Measurements from ENCODE around the gene FRMD4A.

The FRMD4A gene

DNA sequence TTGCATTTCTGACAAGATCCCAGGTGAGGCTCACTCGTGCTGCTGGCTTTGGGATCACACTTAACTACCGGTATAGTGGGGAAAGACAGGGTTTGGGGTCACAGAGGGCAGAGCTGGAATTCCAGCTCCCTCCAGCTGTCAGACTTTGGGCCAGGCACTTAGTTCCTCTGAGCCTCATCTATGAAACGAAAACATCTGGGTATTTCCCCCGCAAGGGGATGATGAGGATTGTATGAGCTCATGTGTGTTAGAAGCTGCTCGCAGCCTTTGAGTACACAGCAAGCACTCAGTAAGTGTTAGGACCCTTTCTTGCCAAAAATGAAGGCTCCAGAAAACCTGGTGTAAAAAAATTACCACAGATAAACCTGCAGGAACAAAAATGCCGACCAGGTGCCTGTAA lies 677.9 kb downstream of the FRMD4A start:
- no peak for DNase-seq

DNA sequence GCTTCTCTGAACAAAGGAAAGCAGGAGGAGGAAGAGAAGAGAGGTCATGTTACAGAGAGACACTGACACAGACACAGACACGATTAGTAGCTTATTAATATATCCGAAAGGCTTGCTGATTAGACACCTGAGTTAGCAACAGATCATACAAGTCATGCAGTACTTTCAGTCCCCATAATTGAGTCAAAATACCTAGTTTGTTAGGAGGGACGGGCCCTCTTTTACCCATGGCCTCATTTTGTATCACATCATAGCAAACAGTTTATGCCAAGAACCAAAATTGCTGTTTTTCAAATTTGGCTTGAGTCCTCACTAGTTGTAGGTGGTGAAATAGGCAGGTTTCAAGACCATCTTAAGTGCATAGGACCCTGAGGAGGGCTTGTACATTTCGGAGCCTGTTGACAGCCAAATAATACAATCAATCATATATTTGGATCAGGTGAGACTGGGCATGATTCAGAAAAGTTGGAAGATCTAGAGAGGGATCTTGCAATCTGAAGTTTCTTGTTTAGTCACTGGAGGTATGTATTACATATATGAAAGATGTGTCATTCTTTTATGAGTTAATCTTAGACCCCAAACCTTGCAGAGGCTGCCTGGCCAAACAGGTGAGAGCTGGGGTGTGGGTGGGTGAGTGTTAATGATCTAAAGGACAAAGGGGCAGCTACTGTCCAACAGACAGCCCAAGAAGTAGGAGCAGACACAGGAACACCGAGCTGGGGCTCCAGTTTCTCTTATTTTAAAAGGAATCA lies 678.6 kb downstream of the FRMD4A start:
- no peak for DNase-seq

DNA sequence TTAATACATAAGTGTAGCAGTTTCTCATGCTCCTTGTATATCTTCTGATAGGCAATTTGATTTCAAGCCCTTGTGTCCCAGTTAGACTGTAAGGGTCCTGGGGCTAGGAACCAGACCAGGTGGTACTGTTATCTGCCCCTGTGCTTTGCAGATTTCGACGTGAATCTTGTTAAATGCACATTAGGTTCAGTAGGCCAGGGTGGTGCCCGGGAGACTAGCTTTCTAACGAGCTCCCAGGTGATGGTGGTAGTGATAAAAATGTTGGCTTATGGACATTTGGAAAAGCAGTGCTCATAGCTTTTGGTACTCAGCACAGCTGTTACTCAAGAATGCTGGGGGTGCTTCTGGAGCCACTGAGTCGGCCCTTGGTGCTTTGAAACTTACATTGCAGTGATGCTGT lies 679.8 kb downstream of the FRMD4A start:
- no peak for DNase-seq

DNA sequence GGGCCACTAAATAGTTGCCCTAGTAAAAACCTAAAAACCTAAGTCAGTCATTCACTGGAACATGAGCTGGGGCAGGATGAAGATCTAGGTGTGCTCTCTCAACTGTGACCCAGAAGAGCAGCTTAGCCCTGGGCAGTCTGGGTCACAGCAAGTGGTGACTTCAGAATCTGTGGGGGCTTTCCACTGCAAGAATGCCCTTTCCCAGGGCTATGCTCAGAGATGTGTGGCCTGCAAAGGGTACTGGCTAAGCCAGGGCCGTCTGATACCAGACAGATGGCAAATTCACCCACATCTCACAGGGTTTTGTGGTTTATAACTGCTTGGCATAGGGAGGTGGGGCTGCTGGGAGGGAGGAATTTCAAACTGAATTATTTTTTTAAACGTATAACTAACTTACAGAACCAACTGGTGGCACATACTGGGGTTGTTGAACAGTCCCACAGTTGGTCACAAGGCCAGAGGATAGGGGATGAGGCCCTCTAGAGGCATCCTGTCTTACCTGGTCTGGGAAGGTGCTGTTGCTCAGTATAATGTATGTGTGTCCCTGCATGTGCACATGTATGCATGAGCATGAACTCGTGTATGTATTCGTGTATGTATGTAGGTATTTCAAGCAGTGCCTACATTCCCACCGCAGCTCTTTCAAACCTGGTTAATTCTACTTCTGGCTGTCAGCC lies 680.7 kb downstream of the FRMD4A start:
- DNase-seq, result no peak

DNA sequence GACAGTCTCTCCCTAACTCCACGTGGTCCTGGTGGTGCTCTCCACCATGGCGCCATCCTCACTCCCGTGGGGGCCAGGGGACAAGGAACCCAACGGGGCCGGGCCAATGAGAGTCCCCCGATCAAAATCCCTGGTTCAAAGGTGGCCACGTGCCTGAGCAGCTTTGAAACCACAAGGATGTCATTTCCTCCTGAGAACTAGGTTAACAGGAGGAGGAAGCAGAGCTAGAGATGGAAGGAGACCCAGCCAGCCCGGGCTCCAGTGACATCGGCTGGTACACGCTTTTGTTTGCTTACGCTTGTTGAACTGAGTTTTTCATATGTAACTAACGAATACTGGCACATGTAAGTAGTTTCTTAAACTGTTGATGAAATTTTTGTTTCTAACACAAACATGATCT lies 682.3 kb downstream of the FRMD4A start:
- DNase-seq, result no peak

DNA sequence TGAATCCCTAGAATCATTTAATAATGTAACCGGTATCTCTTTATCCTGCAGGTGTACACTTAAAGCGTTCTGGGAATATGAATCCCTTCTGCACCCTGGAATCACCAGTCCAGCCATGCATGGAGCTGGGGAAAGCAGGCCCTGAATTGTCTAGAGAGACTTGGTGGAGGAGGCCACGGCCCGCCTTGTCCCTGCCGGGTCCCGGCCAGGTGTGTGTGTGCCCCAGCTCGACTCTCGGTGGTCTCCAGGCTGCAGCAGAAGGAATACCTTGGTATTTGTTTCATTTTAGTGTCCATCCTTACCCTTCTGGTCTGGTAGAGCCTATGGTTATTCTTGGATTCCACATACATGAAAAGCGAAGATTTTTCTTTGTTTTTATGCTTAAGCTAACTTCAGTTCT lies 685.9 kb downstream of the FRMD4A start:
- DNase-seq, result no peak

DNA sequence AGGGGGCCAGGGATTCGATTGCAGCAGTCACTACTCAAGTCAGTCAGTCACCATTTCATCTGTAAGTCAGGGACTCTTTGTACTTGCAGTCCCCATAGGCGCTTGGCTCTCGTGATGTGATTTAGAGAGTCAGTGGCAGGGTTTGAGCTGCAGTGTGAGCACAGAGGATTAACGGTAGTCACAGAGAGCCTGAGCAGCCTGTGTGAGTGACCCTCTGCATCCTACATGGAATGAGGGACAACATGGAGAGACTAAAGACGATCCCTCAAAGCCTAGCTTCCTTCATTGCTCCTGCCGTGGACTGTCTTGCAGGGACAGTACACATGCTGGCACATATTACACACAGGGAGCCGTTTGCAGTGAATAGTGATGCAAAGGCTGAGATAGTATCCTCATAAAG lies 687.7 kb downstream of the FRMD4A start:
- no peak for DNase-seq

DNA sequence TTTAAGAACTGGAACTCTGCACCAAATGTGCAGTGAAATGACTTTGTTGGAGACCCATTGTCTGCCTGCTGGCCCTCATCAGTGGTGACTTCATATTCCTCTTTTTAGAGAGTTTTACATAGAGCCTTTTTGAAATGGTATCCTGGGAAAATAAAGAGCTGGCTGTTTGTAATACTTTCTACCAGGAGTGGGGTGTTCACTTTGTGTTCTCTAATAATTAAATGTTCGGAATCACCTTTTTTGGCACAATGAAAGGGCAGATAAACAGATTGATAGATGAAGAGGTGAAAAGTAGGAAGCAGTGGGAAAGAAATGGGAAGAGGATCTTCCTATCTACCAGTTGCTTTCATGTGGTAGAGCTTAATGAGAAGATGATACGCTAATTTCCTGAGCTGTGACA lies 688.4 kb downstream of the FRMD4A start:
- DNase-seq, result no peak

DNA sequence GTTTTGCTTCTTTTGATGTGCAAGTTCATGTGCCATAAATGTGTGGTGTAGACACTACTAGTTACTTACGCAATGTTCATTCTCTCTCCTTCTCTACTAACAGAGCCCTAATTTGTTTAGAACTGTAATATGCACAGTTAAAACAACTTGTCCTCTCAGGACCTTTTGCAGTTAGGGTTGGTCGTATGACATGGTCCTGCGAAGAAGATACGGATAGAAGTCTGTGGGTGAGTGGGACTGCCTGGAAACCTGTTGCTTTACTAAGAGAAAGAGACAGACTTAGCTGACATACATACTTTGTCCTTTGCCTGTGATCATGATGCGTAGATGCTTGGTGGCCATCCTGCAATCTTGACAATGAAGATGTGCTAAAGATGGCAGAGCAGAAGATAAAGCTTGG lies 692.8 kb downstream of the FRMD4A start:
- DNase-seq, result no peak

DNA sequence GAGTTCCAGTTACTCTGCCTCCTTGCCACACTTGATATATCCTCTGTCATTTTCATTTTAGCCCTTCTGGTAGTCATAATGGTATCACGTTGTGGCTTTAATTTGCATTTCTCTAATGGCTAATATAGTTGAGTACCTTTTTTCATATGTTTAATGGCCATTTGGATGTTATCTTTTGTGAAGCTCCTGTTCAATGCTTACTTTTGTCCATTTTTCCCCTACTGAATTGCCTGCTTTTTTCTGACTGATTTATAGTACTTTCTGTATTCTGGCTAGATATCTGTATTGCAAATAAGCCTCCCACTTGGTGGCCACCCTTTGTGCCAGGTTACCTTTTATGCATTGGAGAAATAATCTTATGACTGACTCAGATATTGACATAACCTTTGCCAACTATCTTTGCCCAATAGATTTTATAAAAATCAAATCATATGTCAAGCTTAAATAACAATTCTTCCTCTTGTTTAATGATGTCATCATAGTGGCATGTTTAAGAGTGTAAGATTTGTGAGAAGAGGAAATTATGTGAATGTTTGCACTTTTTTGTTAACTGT lies 693.3 kb downstream of the FRMD4A start:
- no peak for DNase-seq

DNA sequence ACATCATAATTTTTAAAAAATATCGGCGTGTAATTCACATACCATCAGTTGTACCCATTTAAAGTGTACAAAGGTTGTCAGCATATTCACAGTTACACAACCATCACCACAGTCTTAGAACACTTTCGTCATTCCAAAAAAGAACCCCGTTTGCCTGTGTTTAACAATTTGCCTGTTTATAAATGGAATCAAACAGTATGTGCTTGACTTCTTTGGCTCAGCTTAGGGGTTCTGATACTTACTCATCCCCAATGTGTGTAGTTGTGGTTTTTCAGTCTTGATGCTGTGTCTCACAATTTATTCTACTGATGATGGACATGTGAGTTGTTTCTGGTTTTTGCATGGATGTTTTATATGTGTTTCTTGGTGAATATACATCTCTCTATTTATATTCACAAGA lies 693.9 kb downstream of the FRMD4A start:
- no peak for DNase-seq

DNA sequence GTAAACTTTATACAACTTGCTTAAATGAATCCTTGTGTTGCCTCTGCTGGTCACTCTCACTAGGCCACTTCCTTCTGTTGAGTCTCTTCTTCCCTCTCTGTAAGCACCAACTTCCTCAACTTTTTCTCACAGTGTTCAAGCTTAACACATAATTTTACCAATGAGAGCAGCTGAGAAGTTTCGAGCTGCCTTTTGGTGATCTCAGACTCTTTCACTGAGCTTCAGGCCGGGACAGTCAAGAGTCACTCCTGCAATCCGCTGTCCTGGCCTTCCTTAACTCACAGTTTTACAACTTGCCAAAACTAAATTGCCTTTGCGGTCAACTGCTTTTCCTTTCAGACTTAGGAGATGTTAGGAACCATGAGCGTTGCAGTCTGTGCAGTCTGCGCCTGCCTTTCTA lies 696.5 kb downstream of the FRMD4A start:
- DNase-seq, result no peak

DNA sequence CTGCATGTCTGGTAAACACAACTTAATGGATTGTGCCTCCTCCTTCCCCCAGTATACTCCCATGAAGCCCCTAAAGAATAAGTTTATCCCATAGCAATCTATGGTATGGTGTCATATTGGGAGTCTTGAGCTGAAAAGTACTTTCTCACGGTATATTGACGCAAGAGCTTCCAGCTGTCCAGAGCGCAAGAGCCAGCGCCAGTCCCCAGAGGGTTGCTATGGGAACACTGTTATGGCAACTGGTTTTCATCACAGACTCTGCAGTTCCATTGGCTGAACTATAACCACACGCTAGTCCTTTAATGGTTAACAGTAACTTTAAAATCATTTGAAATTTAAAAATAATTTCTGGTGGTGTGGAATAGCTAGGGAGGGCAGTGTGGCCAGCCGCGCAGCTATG lies 697.0 kb downstream of the FRMD4A start:
- no peak for DNase-seq

DNA sequence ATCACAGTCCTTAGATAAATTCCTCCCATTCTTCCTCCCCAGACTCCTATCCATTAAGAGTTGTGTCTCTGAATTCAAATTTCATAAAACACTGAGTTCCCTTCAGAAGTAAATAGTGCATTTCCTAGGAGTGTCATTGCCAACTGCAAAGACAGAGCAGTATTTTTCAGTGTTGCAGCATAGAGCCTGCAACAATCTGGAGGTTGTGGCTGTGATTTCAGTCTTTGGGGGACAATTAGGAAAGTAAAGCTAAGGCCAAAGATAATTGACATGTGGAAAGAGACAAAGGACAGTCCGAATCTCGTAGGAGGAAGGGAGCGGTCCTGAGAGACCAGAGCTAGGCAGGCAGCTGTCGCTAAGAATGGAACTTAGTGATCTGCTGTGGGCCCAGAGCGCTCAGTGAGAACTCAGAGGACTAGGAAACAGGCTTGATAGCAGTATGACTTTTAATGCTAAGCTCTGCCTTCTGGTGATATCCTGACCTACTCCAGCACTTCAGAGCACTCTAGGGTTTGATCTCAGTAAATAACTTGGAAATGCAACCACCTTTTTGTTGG lies 697.8 kb downstream of the FRMD4A start:
- DNase-seq, result no peak

DNA sequence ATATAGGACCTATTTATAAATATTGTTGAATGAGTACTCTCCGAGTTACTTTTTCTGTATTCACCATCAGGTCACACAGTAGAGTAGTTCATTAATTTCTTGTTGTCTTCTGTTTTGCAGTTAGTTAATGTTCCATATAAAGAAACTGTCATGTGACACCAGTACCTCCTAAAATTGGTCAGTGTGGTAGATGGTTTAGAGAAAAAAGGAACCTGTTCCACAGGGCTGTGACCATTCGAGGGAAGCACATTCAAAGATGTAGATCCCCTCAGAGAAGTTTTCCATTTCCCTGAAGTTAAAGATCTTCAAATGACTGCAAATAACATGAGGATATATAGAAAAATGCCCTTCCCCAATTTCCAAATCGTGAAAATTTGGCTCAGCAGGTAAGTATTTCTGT lies 698.3 kb downstream of the FRMD4A start:
- no peak for DNase-seq

DNA sequence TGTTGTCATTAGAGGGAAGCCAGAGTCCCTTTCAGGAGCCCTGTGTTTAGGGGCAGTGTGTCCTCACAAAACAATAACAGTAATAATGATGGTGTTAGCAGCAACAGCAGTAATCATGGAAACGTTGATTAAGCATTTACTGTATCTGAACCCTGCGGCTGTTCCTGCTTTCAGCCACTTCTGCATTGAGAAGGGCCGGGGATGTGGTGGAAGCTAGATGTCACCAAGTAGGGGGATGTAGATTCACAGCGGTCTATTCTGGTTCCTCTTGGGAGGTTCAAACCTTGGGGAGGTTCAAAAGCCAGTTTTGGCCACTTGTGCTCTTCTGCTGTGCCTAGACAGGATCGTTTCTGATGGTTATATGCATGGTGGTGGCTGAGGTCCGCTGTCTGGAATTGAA lies 699.1 kb downstream of the FRMD4A start:
- DNase-seq, result no peak

DNA sequence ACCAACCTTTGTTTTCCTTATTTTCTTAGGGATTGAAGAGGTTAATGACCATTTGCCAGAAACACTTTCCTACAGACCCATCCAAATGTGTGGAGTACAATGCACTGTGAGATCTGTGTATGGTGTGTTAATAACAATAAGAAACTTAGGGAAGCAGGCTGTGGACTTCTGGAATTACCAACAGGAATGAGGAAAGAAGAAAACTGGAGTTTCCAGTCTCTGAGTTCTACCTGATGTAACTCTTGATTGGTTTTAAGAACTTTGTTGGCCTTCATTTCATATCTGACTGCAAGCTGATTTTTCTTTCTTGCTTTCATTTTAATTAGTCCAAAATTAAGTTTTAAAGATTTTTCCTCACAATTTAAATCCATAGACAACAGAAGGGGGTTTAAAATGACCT lies 700.5 kb downstream of the FRMD4A start:
- DNase-seq, result no peak

DNA sequence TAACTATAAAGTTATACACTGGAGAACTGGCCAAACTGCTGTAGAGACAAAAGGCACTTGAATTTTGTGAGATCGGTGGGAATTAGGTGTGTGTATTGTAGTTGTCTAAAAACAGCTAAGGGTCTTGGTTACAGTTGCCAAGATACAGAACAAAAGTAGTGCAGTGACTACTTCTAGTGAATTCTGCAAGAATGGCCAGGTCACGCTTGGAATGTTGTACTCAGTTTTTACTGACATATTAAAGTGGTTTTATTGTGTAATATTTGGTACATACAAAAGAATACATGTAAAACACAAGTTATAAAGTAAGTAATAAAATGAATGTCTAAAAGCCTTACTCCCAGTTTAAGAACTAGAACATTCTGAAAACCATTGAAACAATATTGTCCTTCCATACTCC lies 701.6 kb downstream of the FRMD4A start:
- DNase-seq, result no peak

DNA sequence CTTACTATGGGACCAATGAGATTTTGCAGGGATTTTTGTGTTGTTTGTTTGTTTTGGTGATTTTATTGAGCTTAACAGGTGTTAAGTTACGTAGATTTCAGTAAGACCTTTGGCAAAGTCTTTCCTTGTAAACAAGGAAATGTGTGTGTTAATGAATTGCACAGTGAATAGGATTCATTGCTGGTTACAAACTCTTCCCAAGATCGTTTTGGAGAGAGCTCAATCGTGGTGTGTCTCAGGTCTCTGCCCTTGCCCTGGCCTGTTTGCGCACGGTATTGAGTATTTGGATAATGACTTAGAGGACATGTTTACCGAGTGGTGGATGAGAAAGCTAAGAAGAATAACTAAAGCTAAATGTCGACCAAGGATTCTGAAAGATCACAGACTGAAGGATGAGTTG lies 702.1 kb downstream of the FRMD4A start:
- no peak for DNase-seq

DNA sequence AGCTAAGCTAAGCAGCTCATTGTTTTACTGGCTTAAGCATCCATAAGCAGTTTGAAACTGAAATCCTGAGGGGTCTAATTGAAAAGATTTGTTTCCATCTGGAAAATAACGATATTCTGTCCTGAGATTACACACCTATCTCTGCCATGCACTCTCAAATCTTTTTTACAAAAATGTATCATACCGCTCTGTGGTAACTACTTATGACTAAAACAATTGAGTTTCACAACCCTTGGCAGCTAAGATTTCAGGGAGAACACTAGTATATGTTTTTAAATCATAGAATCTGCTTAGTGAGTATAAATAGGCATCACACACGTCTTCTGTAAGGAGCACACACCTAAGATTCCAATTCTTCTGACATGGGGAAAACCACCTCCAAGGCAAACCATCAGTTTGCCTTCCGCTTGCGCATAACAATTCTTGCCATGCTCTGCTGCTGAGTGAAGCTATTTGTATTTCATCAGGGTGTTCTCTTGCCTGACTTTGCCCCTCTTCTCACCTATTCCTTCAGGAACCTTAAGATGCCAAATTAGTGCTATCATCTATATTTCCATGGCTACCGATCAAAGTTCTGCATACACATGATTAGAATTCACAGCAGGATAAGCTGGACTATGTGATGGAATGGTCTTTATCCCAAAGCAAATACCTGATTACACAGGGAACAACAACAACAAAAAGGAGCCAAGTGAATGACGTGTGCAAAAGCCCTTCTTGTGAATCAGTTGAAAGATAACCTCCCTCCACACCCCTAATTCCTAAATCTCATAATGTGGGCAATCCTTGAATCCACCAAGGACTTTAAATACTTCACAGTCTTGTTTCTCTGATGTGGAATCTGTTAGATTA lies 703.0 kb downstream of the FRMD4A start:
- no peak for DNase-seq

DNA sequence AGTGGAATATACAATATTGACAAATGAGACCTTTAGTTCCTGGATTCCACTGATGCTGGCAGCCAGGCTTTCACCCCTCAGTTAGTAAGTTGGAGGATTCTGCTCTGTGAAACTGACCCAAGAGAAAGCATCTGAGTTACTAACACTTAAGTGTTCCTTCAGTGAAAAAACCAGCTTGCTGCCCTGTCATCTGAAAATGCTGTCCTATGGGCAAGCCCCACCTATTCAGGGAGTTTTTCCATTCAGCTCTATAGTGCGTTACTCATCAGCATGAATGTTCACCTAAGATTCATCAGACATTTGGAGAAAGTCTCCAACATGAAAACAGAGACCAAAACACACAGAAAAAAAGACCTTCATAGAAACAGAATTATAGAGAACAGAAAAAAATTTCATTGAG lies 706.1 kb downstream of the FRMD4A start:
- no peak for DNase-seq

DNA sequence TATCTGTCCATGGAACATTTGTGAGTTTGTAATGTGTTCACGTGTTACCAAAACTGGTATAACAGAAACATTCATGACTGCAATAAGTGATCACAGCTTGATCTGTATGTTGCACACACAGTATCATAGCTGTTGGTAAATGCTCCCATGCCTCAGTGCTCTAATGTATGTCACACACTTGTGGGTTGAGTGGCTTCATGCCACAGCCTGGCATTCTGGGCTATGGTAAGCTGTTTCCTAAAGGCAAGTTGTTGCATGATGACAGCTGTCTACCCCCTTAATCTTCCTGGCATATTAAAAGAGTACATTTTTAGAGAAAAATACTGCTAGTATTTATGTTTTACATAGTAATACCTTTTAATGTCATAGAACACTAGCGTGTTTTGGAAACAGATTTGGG lies 708.8 kb downstream of the FRMD4A start:
- no peak for DNase-seq

DNA sequence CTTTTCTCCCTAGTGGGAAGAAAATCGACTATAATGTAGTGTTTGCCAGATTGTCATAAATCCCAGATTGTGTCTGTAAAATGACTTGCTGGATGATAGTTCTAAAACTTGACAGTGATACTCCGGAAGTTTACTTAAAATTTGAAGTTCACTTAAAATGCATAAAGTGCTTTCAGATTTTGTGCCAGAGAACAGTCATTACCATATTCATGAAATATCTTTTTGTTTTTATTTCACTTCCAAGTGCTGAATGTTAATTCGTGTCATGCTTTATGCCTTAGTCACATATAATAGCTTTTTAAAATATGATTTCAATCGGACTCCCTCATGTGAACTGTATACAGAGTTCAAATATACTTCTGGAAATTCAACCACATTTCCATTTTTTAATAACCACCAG lies 713.6 kb downstream of the FRMD4A start:
- no peak for DNase-seq

Measured in SHP77 treated with DMSO at 0.1 percent for 48 hours (cell line).